GM21515 (cell line): ENCODE measurements around the gene TEX101.
"Not testable (repeated sequence)": the region's sequence is repeated elsewhere in the genome, so short reads cannot be mapped to it uniquely, and the experiment has no call there.

Source experiments
- ATAC-seq: cut with Tn5 transposase; IDR thresholded peaks from one replicate; pipeline ENCODE4 v1.9.1; 2021; ENCODE audit not compliant: unreplicated experiment

TEX101 gene, protein sequence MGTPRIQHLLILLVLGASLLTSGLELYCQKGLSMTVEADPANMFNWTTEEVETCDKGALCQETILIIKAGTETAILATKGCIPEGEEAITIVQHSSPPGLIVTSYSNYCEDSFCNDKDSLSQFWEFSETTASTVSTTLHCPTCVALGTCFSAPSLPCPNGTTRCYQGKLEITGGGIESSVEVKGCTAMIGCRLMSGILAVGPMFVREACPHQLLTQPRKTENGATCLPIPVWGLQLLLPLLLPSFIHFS

DNA sequence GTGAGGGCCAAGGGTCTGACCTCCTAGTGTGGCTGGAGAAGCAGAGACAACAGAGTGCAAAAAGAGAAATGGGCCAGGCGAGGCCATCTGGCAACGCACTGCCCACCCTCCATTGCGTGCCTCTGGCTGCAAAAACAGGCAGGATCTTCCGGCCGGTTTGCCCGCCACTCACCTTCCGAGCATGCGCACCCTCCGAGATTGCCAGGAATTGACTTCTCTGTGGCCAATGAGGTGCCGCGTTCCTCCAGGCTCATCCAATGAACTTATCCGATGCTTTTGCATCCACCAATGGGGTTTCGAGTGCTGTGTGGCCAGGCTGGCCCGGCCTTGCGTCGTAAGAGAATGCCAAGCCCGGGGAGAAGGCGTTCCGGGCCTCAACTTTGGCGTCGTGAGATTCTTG is at the start of gene TEX101:
TEX101 (plus strand) TSS at position 337 of the 400 bp plus-strand sequence. CDS start 1,030 bp downstream, outside the sequence.
- ATAC-seq = no peak

DNA sequence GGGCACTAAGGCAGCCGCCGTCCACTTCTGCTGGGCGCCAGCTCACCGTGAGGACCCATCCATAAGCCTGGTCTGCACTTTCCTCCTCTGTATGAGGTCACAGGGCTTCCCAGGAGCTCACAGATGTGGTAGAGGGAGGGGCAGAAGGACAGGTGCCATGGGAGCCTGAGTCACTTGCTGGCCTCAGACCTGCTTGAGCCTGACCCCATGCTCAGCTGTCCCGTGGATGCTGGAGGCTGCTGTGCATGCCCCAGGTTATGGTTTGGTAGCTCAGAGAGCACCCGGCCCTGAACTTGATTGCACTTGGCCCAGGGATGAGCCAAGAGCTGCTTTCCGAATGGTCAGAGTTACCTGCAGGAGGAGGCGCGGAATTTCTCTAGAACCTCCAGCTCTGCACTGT is 49.0 kb upstream of the TEX101 start:
- not testable (repeated sequence) for ATAC-seq

DNA sequence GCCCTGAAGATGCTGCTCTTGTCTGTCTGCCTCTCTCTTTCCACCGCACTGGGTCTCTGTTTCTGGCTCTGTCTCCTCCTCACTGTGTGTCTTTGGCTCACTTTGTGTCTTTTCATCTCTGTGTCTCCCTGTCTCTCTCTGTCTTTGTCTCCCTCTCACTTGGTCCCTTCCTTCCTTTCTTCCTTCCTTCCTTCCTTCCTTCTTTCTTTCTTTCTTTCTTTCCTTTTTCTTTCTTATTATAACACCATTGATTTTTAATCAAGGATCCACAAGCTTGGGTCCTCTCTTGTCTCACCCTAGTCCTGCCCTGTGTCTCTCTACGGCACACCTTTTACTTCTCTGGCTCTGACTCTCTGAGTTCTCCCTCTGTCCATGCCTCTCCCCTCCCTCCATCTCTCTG is 46.9 kb upstream of the TEX101 start:
- no peak for ATAC-seq

DNA sequence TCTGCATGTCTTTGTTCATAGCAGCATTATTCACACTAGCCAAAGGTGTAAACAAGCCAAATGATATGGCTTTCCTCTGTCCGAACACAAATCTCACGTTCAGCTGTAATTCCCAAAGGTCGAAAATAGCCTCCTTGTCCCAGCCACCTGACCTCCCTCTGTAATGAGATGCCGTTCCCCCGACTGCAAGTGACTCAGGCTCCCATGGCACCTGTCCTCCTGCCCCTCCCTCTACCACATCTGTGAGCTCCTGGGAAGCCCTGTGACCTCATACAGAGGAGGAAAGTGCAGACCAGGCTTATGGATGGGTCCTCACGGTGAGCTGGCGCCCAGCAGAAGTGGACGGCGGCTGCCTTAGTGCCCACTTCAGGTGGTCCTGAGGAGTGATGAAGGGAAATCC is 45.8 kb upstream of the TEX101 start:
- not testable (repeated sequence) for ATAC-seq

DNA sequence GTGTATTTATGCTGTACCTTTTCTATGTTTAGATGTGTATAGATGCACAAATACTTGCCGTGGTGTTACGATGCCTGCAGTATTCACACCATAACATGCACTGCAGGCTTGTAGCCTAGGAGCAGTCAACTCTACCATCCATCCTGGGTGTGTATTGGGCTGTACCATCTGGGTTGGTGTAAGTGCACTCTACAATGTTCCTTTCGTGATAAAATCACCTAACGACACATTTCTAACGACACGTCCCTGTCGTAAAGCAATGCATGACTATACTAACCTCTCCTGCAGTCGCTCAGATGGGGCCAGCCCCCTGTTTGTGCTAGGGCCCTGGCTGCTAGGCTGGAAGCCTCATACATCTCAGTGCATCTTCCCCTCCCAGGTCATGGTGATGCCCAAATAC is 42.8 kb upstream of the TEX101 start:
- ATAC-seq = no peak

DNA sequence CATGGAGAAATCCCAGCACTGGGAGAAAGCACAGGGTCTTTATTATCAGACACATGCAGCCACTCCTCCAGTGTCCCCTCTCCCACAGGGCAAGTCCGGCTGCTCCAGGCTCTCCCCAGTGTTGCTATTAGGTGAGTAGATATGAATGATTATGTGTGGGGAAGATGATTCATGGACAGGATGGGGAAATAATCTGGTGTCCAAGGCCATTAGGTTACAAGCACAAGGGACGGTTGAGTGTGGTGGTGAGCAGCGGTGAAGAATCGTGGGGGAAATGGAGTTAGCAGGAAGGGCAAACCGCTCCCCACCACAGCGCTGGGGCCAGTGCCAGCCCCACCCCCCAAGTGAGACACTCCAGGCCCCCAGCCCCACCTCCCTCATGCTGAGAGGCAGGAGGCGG is 42.2 kb upstream of the TEX101 start:
- ATAC-seq = no peak

DNA sequence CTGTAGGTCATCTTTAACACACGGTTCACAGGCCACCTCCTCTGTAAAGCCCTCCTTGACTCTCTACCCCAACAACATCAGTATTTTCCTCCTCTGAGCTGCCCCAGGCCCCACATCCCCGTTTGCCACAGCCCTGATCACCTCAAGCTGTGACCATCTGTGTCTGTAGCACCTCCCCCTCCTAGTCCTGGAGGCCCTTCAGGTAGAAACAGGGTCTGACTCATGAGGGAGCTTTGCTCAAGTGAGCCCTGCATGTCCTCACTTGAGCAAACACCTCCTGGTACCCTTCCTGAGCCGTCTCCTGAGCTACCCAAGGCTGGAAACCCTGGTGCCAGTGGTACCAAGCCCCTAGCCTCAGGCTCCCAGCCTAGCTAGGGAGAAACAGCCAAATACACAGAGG is 37.1 kb upstream of the TEX101 start:
- ATAC-seq = not testable (repeated sequence)

DNA sequence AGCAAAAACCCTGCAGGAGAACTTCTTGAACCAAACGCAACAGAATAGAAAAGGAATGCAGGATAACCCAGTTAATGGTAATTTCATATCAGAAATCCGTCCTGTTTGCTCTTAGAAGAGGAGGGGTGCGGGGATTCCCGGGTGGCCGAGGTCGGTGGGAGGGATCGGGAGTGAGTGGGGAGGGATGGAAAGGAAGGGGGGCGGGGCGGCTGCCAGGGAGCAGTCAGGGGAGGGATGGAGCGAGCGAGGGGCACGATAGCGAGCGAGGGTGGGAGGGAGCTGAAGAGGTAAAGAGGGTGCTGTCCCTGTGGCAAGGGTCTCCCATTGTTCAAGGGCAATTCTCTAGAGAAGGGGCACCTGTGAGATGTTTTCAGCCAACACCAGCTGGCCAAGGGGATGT is 34.7 kb upstream of the TEX101 start:
- ATAC-seq = no peak

DNA sequence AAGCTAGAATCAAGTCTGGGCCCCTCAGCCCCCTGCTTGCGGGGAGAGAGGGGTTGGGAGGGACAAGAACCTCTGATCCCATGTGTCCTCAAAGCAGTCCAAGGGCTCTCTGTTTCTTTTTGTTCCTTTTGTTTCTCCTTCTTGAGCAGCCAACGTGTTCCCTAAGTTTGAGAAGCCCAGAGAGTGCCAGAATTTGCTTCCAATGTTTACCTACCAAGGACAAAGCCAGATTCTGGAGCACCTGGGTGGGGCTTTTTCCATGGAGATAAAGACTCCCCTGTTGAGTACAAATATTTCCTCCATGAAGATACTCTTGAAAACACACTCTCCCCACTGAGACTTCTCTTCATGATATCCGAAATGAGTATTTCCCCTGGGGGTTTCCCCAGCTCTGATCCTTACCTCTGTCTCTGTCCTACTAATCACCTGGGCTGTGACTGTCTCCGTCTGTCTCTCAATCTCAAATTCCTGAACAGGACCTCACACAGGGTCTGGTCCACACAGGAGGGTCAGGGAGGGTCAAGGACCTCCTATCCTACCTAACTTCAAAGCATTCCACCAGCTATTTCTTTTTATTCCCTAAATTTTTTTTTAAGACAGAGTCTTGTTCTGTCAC is 33.8 kb upstream of the TEX101 start:
- ATAC-seq = no peak

DNA sequence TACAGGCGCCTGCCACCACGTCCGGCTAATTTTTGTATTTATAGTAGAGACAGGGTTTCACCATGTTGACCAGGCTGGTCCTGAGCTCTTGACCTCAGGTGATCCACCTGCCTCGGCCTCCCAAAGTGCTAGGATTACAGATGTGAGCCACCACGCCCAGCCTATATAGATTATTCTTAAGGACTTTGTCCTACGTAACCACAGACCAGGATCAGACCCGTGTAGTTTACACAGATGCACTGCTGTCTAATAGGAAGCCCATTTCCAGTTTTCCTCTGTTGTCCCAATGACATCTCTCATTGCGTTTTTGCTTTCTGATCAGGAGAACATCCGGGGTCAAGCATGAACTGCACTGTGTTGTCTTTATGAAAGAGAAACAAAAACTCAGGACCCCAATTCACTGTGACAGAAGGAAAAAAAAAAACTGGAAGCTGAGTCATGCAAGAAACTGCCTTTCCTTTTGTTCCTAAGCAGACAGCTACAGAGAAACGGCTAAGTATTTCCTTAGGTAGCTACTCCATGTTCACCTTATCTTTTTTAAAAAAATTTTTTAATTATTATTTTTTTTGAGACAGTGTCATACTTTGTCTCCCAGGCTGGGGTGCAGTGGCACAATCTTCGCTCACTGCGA is 32.0 kb upstream of the TEX101 start:
- not testable (repeated sequence) for ATAC-seq

DNA sequence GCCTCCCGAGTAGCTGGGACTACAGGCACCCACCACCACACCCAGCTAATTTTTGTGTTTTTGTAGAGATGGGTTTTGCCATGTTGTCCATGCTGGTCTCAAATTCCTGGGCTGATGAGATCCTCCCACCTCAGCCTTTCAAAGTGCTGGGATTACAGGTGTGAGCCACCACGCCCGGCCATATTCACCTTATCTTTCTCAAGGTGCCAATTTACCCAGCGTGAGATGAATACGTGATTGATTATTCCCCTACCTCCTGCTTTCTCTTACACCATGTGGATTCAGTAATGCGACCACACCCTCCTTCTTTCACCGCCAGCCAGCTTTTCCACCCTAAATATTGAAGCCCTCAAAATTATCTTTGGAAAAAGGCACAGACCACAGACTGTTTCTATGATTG is 31.4 kb upstream of the TEX101 start:
- not testable (repeated sequence) for ATAC-seq

DNA sequence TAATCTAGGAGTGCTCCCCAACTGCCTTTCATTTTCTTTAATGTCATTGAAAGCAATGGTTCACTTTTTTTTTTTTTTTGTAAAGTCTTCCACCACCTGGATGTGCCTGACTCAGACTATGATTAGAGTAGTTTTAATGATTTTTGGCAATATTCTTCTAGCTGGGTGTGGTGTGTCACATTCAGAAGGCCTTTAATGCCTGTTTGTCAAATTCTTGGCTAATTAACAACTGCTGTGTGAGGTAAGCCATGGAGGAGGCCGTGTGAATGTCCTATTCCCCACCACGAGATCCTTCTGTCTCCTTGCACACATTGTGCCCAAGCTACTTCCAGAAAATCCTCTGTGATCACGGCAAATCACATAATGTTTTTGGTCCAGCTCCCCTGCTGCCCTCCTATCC is 30.9 kb upstream of the TEX101 start:
- ATAC-seq = not testable (repeated sequence)

DNA sequence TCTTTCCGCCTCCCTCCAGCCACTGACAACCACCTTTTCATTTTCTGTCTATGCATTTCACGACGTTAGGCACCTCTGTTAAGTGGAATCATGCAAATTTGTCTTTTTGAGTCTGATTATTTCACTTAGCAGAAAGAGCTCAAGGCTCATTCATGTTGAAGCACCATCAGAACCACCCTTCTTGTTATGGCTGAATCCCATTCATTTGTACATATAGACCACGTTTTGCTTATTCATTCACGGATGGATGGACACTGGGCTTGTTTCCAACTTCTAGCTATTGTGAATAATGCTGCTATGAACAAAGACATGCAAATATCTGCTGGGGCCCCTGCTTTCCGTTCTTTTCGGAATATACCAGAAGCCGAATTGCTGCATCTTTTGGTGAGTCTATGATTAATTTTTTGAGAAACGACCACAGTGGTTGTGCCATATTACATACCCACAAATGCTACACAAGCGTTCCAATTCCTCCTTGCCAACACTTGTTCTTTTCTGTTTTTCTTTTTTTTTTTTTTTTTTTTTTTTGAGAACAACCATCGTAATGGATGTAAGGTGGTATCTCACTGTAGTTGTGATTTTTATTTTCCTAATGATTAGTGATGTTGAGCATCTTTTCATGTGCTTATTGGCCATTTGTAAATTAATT is 23.7 kb upstream of the TEX101 start:
- not testable (repeated sequence) for ATAC-seq

DNA sequence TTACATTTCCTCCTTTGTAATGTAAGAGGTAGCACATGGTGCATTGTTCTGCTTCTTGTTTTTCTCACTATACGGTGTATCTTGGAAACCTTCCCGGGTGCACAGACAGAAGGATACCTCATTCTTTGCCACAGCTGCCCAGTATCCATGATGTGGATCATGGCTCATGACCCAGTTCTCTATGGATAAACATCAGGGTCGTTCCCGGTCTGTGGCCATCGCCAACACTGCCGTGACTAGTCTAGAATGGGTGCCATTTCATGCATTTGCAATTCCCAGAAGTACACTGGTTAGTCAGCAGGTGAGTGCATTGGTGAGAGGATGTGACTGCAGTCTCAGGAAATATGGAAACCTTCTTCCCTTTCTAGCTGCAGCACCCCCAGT is 23.1 kb upstream of the TEX101 start:
- not testable (repeated sequence) for ATAC-seq

DNA sequence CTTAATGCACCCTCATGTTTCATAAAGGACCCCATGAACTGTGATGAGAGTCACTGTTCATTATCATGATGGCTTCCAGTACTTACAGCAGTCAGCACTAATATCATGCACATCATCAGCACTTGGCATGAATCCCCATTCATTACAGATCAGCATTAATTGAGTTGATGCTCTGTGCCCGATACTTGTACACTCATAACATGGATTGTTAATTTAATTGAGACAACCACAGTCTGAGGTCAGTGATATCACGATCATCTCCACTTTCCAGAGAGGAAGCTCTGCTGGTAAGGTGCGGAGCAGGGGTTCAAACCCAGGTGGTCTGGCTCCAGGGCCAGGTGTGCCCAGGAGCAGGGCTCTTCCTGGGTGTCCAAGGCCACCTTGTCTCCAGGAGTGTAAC is 21.2 kb upstream of the TEX101 start:
- ATAC-seq = not testable (repeated sequence)

DNA sequence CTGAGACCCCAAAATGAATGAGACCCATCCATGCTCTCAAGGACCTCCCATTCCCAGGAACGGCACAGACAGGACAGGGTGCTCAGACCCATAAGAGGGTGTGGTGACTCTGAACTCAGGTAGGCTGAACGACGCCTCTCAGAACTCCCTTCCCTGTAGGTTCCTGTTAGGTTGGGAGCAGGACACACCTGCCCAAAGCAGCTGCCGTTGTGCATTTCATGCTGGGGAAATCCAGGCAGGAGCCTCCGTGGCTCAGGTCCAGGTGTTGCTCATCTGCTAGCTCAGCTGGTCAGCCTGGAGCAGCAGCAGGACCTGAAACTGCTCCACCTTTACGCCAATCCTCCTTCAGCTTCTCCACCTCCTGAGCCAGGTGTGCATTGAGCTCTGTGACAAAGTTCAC is 19.1 kb upstream of the TEX101 start:
- no peak for ATAC-seq

DNA sequence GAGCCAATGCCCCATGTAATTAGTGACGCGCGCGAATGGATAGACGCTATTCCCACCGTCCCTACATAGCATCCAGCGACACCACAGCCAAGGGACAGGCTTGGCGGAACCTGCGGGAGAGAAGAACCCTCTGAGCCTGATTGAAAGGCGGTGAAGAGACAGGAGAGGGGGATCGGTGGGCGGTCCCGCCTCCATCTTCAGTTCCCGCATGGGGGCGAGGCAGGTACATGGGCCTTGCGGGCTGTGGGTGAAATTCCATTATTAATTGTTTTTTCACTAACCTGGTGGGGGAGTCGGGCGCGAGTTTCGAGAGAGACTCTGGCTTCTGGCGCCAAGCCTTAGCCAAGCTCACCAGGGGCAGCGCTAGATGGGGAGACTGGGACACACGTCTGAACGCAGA is 8.4 kb upstream of the TEX101 start:
- no peak for ATAC-seq

DNA sequence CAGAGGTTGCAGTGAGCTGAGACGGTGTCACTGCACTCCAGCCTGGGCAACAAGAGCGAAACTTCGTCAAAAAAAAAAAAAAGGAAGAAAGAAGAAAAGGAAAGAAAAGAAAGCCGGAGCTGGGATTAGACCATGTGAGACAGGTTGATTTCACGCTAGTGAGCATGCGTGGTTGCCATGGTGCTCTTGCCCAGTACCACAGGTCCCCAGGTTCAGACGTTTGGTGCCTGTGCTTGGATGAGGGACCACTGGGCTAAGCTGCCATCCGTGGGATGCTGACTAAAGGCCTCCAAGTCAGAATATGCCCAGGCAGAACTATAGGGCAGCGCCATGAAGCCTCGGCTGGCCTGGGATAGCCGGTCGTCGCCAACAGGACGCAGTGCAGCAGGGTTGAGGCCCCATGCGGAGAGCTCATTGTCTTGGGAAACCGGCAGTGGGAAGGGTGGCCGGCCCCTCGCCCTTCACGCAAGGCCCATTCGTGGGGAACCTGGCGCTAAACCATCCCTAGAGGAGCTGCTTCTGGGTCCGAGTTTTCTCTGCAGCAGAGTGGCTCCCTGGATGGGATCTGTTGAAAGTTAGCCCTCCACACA is 7.2 kb upstream of the TEX101 start:
- ATAC-seq = no peak

DNA sequence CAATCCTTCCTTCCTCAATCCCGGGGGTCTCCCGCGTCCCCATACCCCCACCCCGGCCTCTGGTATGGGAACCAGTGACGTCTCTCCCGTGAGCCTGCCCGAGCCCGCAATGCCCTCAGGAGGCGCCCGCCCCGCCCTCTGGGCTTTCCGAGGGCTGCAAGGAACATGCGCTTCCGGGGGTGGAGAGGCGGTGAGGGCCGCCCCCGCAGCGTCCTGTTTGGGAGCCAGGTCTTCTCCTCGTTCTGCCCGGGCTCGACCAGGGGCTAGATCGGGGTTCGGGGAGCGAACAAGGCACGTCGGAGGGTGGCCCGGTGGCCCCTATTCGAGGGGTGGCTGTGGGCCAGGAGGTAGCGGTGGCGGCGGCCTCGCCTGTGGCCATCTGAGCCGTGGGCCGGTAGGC is 6.6 kb upstream of the TEX101 start:
- no peak for ATAC-seq

DNA sequence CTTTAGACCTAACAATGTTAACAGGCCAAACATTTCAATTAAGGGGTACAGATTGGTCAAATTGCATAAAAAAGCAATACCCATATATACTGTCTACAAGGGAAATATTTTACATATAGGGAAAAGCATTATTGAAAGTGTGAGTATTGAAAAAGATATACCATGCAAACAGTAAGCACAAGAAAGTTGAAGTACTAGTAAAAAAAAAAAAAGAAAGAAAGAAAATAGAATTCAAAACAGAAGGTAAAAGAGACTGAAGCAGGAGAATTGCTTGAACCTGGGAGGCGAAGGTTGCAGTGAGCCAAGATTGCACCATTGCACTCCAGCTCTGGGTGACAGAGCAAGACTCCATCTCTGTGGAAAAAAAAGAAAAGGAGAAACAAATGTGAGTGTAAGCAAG is 5.3 kb upstream of the TEX101 start:
- no peak for ATAC-seq

DNA sequence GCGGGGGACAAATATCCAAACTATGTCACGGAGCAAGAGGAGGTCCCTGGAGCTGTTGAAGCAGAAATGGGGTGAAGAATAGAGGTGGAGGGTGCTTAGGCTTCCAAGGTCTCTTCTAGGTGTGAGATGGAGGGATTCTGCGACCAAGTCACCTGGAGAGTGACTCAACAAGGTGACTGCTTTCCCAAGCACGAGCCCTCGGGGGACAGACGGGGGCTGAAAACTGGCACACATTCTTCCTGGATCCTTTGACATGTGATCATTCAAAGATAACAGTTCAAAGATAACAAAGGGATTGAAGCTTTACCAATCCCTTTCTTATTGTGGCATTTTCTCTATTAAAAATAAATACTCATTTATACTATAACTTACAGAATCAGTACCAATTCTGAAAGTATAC is 2.2 kb upstream of the TEX101 start:
- no peak for ATAC-seq
